Memory B cell (primary cell): Measurements from ENCODE around the gene PLXDC2.

Experiments
- ATAC-seq: fragments of 150-1000 bp; cut with Tn5 transposase; 2 replicates; pipeline ENCODE4 v1.10.0; 2021; ENCODE audit warnings: low read depth, mild to moderate bottlenecking, moderate library complexity
- DNase-seq, 2 donors: peaks; one replicate each; pipeline ENCODE4 v3.0.0; 2022; ENCODE audit warnings: low spot score in 2 of 2
- H3K27ac Mint-ChIP-seq: one replicate; pipeline ENCODE4 v1.8.0; 2022; ENCODE audit warnings: mild to moderate bottlenecking, moderate library complexity, mixed read lengths
- H3K27me3 Mint-ChIP-seq: one replicate; pipeline ENCODE4 v1.8.0; 2022; ENCODE audit warnings: mixed read lengths
- H3K36me3 Mint-ChIP-seq: one replicate; pipeline ENCODE4 v1.8.0; 2022; ENCODE audit warnings: mild to moderate bottlenecking, mixed read lengths
- H3K4me1 Mint-ChIP-seq: one replicate; pipeline ENCODE4 v1.8.0; 2022; ENCODE audit warnings: mixed read lengths
- H3K4me3 Mint-ChIP-seq: one replicate; pipeline ENCODE4 v1.8.0; 2022; ENCODE audit warnings: mild to moderate bottlenecking, moderate library complexity, mixed read lengths
- H3K9me3 Mint-ChIP-seq: one replicate; pipeline ENCODE4 v1.8.0; 2022; ENCODE audit warnings: mixed read lengths

PLXDC2 gene

GRCh38 chr10:20330246-20330645 is 514.0 kb downstream of the PLXDC2 start:
- DNase-seq = no peak
- no peaks in the 10 kb centered on the region for H3K36me3 Mint-ChIP-seq
- H3K27ac Mint-ChIP-seq = no peak overlapping the region
- no peak overlapping the region for H3K4me3 Mint-ChIP-seq
- H3K9me3 Mint-ChIP-seq = peaks cover 6% of the 10 kb centered on the region
- H3K27me3 Mint-ChIP-seq = no peaks in the 10 kb centered on the region
- ATAC-seq = no peak
- H3K4me1 Mint-ChIP-seq = no peaks in the 10 kb centered on the region

DNA sequence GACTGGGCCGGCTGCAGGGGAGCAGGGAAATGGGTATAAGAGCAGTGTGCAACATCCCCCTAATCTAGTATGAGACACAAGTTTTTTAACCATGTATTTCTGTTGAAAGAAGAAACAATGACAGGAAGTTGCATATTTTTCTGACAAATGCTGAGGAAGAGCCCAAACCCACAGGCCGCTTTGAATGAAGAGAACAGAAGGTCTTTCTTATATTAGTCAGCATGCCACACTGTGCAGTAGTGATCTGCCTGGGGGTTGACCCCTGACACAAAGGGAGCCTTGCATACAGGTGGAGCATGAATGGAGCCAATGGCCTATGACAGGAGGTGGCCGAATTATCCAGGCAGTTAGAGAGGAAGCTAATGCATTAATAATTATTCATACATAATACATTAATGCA is 518.3 kb downstream of the PLXDC2 start:
- no peak for DNase-seq
- H3K27ac Mint-ChIP-seq = no peak overlapping the region
- ATAC-seq = no peak
- H3K9me3 Mint-ChIP-seq = peaks cover 10% of the 10 kb centered on the region
- no peaks in the 10 kb centered on the region for H3K36me3 Mint-ChIP-seq
- H3K4me1 Mint-ChIP-seq = no peaks in the 10 kb centered on the region
- H3K27me3 Mint-ChIP-seq = no peaks in the 10 kb centered on the region
- H3K4me3 Mint-ChIP-seq = no peak overlapping the region
